Activated T-cell treated with anti-CD3 and anti-CD28 coated beads, Interleukin-2, amount 50 U/mL, for 4 hours (primary cell): Measurements from ENCODE around the gene GMDS. TPM values are rescaled to one million over a fixed set of nuclear protein-coding genes. Genes with fewer than 3 reads are reported as not detected.
A peak's percentile ranks its signal among the peaks of the same experiment; 100 is the strongest.

ENCODE experiments used
- ATAC-seq, 2 donors: fragments of 200-7000 bp; cut with Tn5 transposase; one replicate each; pipeline ENCODE4 v1.10.0; 2021
- DNase-seq: peaks from one replicate; pipeline ENCODE4 v3.0.0-alpha.2; 2020
- H3K27me3 Mint-ChIP-seq: one replicate; pipeline ENCODE4 v1.8.0; 2021; ENCODE audit warnings: low read depth, mixed read lengths
- H3K36me3 Mint-ChIP-seq: one replicate; pipeline ENCODE4 v1.8.0; 2022; ENCODE audit warnings: mixed read lengths; ENCODE audit not compliant: insufficient read depth
- H3K4me1 Mint-ChIP-seq: one replicate; pipeline ENCODE4 v1.8.0; 2021; ENCODE audit warnings: low read depth, mixed read lengths
- H3K4me3 Mint-ChIP-seq: one replicate; pipeline ENCODE4 v1.8.0; 2021; ENCODE audit warnings: mild to moderate bottlenecking, moderate library complexity, mixed read lengths
- H3K9me3 Mint-ChIP-seq: one replicate; pipeline ENCODE4 v1.8.0; 2021; ENCODE audit warnings: mixed read lengths
- total RNA-seq, 3 donors: library from RNA; stranded (reverse); gene quantifications; one replicate each; pipeline ENCODE4 v1.2.1, GENCODE V29; 2021

Gene GMDS
- total RNA-seq, 3 donors from 2014 or later, result 38.9 to 48.0 (median 43.9) TPM

DNA sequence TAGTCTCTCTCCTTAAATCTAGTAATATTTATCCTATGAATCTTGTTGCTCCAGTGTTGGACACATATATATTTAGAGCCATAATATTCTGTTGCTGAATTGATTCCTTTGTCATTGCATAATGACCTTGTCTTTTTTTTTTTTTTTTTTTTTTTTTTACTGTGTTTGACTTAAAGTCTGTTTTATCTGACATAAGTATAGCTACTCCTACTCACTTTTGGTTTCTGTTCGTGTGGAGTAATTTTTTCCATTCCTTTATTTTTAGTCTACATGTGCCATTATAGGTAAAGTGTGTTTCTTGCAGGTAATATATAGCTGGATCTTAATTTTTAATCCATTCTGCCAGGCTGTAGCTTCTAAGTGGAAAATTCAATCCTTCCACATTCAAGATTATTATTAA is 166.5 kb downstream of the GMDS start:
- no peak for DNase-seq
- Mint-ChIP-seq H3K36me3 (peaks cover 21% of the 10 kb centered on the region), H3K27me3 (no peaks in the 10 kb centered on the region), H3K4me3 (no peak overlapping the region), H3K9me3 (peaks cover 40% of the 10 kb centered on the region), H3K4me1 (peaks cover 33% of the 10 kb centered on the region)
- no peak for ATAC-seq

DNA sequence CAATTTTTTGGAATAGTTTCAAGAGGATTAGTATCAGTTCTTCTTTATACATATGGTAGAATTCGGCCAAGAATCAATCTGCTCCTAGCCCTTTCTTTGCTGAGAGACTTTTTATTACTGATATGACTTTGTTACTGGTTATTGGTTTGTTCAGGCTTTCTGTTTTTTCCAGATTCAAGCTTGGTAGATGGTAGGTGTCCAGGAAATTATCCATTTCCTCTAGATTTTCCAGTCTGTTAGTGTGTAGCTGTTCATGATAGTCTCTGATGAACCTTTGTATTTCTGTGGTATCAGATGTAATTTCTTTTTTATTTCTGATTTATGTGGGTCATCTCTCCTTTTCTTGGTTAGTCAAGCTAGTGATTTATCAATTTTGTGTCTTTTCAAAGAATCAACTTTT is 167.6 kb downstream of the GMDS start:
- DNase-seq (no peak), ATAC-seq (no peak)
- Mint-ChIP-seq H3K9me3 (peaks cover 40% of the 10 kb centered on the region), H3K4me1 (peaks cover 29% of the 10 kb centered on the region), H3K4me3 (no peak overlapping the region), H3K36me3 (peaks cover 20% of the 10 kb centered on the region), H3K27me3 (no peaks in the 10 kb centered on the region)

DNA sequence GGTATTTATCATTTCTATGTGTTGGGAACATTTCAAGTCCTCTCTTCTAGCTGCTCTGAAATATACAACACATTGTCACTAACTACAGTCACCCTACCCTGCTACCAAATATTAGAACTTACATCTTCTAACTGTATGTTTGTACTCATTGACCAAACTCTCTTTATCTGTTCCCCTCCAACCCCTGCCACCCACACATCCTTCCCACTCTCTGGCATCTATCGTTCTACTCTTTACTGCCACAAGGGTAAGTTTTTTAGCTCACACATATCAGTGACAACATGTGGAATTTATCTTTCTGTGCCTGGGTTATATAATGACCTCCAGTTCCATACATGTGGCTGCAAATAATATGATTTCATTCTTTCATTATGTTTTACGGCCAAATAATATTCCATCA is 171.9 kb downstream of the GMDS start:
- H3K4me1 Mint-ChIP-seq, result peaks cover 5% of the 10 kb centered on the region

DNA sequence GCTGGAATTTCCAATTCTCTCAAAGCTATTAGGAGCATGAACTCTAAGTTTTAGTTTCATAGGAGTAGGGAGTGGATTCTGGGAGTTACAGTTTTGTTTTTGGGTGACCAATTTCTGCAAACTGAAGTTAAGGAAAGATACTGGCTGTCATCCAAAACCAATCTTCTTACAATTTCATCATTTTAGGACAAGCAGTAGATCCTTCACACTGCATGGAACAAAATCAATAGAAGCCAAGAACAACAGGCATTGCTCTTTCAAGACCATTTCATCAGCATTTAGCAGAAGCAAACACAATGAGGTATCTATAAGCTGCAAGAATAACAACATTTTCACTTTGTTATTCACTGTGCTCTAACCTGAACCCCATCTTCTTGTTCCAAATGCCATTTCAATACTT is 173.0 kb downstream of the GMDS start:
- Mint-ChIP-seq H3K36me3 (peaks cover 7% of the 10 kb centered on the region), H3K27me3 (no peaks in the 10 kb centered on the region), H3K4me1 (no peaks in the 10 kb centered on the region), H3K4me3 (no peak overlapping the region), H3K9me3 (peaks cover 11% of the 10 kb centered on the region)
- ATAC-seq (no peak), DNase-seq (no peak)

More for the DNA sequence above, 171.9 kb downstream of the GMDS start:
- peaks cover 21% of the 10 kb centered on the region for H3K9me3 Mint-ChIP-seq
- ATAC-seq (no peak), DNase-seq (no peak)
- H3K4me3 Mint-ChIP-seq, result no peak overlapping the region
- peaks cover 13% of the 10 kb centered on the region for H3K36me3 Mint-ChIP-seq
- no peaks in the 10 kb centered on the region for H3K27me3 Mint-ChIP-seq

DNA sequence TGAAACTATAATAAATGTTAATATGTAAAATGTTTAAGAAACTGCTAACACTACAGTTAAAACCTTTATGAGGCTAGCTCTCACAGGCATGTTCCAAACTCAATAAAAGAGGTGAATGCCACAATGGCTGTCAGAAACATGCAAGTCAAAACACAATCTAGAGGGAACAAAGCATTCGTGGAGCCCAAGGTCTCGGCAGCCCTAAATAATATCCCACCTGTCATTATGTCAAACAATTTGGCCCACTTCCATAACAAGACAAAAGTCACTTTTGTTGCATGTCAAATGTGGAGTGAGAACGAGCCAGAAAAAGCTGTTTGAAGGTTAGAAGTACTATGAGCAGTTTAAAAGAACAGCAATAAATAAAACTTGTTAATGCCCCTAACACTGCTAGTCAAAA is 181.9 kb downstream of the GMDS start:
- Mint-ChIP-seq H3K9me3 (peaks cover under 1% of the 10 kb centered on the region), H3K27me3 (no peaks in the 10 kb centered on the region), H3K4me1 (no peaks in the 10 kb centered on the region)

DNA sequence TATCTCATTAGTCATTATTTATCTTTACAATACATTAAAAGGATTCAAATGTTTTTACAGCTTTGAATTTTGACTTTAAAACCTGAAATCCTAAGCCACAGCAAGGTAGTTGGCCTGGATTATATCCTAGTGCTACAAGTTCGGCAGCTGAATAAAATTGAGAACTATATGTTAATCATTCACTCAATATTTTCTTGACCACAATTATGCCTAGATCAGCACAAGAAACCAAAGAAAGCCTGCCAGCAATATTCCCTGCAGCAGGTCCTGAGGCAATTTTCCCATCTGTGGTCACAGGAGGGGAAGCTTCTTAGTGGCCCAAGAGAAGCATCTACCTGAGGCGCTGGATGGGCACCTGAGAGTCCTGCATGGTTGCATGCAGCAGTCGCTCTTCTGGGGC is 183.5 kb downstream of the GMDS start:
- Mint-ChIP-seq H3K36me3 (peaks cover 3% of the 10 kb centered on the region), H3K9me3 (no peaks in the 10 kb centered on the region), H3K4me3 (no peak overlapping the region), H3K27me3 (no peaks in the 10 kb centered on the region), H3K4me1 (no peaks in the 10 kb centered on the region)
- no peak for DNase-seq
- ATAC-seq, result no peak

More for the DNA sequence above, 181.9 kb downstream of the GMDS start:
- no peak for DNase-seq
- ATAC-seq, result no peak
- Mint-ChIP-seq H3K36me3 (peaks cover 3% of the 10 kb centered on the region), H3K4me3 (no peak overlapping the region)

DNA sequence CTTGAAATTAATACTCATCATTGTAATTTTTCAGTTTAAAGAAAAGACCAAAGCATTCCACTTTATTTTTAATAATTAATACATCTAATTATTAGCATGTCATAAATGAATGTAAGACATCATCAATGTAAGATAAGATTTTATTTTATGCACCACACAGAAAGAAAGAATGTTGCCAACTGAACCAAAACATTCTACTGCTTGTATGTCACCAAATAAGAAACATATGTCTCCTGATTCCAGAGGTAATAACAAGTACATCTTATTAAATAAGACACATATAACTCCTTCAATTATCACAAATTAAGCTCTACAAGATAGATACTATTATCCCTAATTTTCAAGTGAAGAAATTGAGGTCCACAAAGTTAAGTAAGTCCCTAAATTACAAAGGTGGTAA is 189.5 kb downstream of the GMDS start:
- Mint-ChIP-seq H3K4me3 (no peak overlapping the region), H3K27me3 (no peaks in the 10 kb centered on the region), H3K4me1 (no peaks in the 10 kb centered on the region), H3K36me3 (peaks cover 6% of the 10 kb centered on the region), H3K9me3 (no peaks in the 10 kb centered on the region)
- ATAC-seq, result no peak
- no peak for DNase-seq

DNA sequence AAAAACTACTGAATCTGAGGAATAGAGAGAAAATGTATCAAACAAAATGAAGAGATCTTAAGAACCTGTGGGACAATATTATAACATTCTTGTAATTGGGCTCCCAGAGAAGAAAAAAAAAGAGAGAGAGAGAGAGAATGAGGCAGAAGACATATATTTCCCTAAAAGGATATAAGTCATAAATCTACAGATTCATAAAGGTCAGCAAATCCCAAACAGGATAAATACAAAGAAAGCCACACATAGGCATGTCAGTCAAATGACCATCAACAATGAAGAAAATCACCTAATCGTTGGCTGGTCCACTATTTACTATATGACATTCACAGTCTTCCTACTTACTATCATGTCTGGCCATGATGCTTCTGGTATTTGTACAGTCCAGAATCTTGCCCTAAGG is 190.3 kb downstream of the GMDS start:
- peaks cover 5% of the 10 kb centered on the region for H3K36me3 Mint-ChIP-seq
- H3K9me3 Mint-ChIP-seq, result no peaks in the 10 kb centered on the region
- no peak overlapping the region for H3K4me3 Mint-ChIP-seq
- H3K27me3 Mint-ChIP-seq, result no peaks in the 10 kb centered on the region
- no peaks in the 10 kb centered on the region for H3K4me1 Mint-ChIP-seq
- DNase-seq, result no peak
- no peak for ATAC-seq

DNA sequence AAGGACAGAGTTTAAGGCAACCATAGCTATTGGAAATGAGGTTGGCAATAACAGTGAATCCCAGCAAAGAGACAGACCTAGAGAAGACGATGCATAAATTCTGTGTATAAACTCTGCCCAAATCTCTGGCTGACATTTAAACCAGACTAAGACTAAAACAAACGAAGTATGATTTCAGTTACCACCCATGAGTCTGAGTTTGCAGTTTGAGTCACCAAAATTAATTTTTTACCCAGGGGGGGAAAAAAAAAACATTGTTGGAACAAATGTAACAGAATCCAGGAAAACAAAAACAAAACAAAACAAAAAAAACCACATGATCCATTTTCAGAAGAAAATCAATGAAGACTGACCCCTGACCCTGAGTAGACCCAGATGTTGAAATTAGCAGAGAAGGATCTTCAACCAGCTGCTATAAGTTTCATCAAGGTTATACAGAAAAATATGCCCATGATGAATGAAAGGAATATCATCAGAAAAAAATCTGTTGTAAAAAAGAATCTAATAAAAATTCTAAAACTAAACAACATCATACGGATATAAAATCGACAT is 190.8 kb downstream of the GMDS start:
- DNase-seq (no peak), ATAC-seq (no peak)
- Mint-ChIP-seq H3K9me3 (no peaks in the 10 kb centered on the region), H3K4me3 (no peak overlapping the region), H3K4me1 (no peaks in the 10 kb centered on the region), H3K27me3 (no peaks in the 10 kb centered on the region), H3K36me3 (peaks cover 10% of the 10 kb centered on the region)

DNA sequence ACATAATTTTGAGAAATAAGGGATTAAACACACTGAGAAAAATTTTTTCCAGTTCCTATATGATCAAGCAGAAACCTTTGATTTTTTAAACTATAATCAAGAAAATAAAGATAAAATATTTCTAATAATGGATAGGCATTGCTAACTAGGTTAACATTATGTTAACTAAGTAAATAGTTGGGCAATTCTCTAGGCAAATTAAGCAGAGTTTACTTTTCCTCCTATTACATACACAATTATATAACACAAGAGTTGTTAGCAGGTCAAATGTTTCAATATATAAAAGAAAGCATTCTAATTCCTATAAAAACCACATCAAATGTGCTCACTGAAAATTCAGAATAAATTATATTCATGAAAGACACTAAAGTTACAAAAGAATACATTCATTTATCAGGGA is 191.7 kb downstream of the GMDS start:
- no peaks in the 10 kb centered on the region for H3K27me3 Mint-ChIP-seq
- H3K36me3 Mint-ChIP-seq, result peaks cover 15% of the 10 kb centered on the region
- ATAC-seq (no peak), DNase-seq (no peak)
- no peak overlapping the region for H3K4me3 Mint-ChIP-seq
- H3K4me1 Mint-ChIP-seq, result no peaks in the 10 kb centered on the region
- H3K9me3 Mint-ChIP-seq, result no peaks in the 10 kb centered on the region

DNA sequence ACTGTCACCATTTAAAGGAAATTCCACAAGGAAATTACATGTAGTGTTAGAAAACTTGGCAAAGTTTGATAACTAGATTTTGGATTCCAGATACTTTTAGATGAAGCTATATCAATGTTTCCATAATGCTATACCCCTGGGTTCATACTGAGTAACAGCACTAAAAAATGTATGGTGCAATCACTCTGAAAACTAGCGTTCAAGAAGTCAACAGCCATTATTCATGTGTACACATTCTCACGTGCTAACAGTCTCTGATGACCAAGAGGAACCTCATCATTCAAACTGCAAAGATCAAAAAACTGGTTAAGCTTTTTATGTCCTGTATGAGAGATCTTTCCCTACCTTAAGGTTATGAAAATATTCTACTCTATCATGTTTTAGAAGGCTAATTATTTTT is 197.6 kb downstream of the GMDS start:
- H3K27me3 Mint-ChIP-seq, result no peaks in the 10 kb centered on the region
- H3K9me3 Mint-ChIP-seq, result peaks cover 5% of the 10 kb centered on the region
- ATAC-seq, result no peak
- H3K4me3 Mint-ChIP-seq, result no peak overlapping the region
- DNase-seq, result no peak
- H3K36me3 Mint-ChIP-seq, result peaks cover 20% of the 10 kb centered on the region
- no peaks in the 10 kb centered on the region for H3K4me1 Mint-ChIP-seq

DNA sequence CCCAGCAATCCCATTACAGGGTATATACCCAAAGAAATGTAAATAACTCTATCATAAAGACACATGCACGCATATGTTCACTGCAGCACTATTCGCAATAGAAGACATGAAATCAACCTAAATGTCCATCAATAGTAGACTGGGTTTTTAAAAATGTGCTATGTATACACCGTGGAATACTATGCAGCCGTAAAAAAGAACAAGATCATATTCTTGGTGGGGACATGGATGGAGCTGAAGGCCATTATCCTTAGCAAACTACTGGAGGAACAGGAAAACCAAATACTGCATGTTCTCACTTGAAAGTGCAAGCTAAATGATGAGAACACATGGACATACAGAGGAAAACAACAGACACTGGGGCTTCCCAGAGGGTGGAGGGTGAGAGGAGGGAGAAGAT is 201.2 kb downstream of the GMDS start:
- H3K9me3 Mint-ChIP-seq, result peaks cover 5% of the 10 kb centered on the region
- H3K27me3 Mint-ChIP-seq, result no peaks in the 10 kb centered on the region
- H3K4me3 Mint-ChIP-seq, result no peak overlapping the region
- no peak for DNase-seq
- H3K36me3 Mint-ChIP-seq, result peaks cover 7% of the 10 kb centered on the region
- peaks cover 4% of the 10 kb centered on the region for H3K4me1 Mint-ChIP-seq
- ATAC-seq, result no peak

DNA sequence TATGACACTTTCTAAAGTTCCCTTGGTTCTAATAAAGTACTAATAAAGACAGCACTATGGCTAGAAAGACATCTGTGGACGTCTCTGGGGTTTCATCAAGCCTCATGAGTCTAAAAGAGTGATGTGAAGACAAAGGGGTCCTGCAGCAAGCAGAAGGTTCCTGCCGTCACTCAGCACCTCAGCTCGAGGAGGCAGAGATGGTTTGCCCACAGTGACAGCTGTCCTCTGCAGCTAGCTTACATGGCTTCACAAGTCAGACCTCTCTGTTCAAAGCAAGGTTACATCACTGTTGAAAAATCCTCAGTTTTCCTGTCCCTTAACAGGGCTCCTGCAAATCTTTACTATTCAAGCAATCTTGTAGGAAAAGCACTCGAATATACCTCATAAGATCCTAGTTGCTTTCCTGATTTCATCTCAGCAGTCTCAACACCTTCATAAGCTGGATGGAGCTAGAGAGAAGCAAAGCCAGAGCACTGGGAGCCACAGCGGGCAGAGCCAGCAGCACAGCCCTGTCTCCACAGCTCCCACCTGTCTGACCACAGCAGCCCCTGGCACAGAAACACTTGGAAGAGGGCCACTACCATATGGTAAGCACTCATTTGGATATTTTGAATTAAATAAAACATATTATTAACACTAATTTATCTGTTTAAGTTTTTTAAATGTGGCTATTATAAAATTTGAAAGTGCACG is 202.3 kb downstream of the GMDS start:
- peaks cover 14% of the 10 kb centered on the region for H3K4me1 Mint-ChIP-seq
- no peaks in the 10 kb centered on the region for H3K27me3 Mint-ChIP-seq
- no peak overlapping the region for H3K4me3 Mint-ChIP-seq
- DNase-seq (no peak), ATAC-seq (no peak)
- peaks cover 5% of the 10 kb centered on the region for H3K9me3 Mint-ChIP-seq
- peaks cover 3% of the 10 kb centered on the region for H3K36me3 Mint-ChIP-seq

DNA sequence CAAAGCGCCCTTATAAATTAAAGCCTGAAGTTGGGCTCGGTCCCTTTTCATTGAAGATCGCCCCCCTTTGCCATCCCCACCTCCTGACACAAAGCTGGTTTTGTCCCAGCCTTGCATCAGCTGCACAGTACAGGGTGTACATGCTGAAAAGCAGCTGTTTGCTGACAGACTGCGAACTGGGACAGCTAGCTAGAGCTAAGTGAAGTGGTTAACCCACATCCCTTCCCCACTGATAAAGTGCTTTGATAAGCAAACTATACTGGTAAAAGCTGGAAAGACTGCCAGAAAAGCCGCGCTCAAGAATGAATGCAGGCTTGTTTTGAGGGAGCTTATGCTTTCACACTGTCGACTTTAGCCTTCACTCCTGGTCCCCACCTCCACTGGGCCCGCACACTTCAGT is 207.3 kb downstream of the GMDS start:
- H3K36me3 Mint-ChIP-seq, result peaks cover 4% of the 10 kb centered on the region
- peak overlapping the region; percentile 30 for H3K4me3 Mint-ChIP-seq
- ATAC-seq (peak; percentile 38 to 60), DNase-seq (no peak)
- H3K9me3 Mint-ChIP-seq, result no peaks in the 10 kb centered on the region
- peaks cover 30% of the 10 kb centered on the region for H3K4me1 Mint-ChIP-seq
- no peaks in the 10 kb centered on the region for H3K27me3 Mint-ChIP-seq

DNA sequence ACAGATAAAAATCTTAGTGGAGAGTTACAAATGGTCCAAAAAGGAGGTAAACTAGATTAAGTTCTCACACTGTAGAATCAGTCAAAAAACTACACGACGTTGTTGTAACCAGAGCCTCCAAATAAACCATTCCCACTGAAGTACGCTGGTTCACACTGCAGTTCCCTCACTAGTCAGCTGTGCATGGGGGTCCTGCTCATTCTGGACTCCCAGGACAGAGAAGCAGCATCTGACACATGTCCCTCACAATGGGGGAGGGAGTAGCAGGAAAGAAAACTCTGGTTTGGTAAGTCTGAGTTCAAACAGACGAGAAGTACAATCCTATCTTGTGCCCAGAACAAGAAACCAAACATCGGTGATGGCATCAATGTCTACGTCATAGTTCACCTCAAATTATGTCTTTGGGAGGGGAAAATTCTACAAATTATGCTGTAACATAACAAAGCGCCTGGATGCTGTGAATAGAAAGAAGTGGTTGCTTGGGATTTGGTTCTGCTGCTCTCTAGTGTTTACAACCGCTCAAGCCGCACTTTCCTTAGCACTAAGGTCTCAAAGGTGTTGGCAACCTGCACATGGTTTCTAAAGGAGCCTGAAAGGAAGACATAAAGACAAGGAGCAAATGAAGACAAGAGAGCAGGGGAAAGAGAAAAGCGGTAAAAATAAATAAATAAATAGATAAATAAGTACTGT is 208.0 kb downstream of the GMDS start:
- Mint-ChIP-seq H3K4me3 (no peak overlapping the region), H3K27me3 (no peaks in the 10 kb centered on the region), H3K36me3 (peaks cover 4% of the 10 kb centered on the region), H3K4me1 (peaks cover 30% of the 10 kb centered on the region), H3K9me3 (no peaks in the 10 kb centered on the region)
- DNase-seq (no peak), ATAC-seq (no peak)
